Measurements from ENCODE around the gene MCUR1.
"Not testable (repeated sequence)": the region's sequence is repeated elsewhere in the genome, so short reads cannot be mapped to it uniquely, and the experiment has no call there.

- not testable (repeated sequence) for TF ChIP-seq POLR2A (IDR thresholded peaks at IDR 0.05; ENCODE audit: low read length); GATA1 (IDR thresholded peaks at IDR 0.05; ENCODE audit: low read depth, low read length)
Measured at GRCh38 chr6:13772358-13773030, 41.9 kb downstream of the MCUR1 start.
